DMS 273 (cell line): ENCODE measurements around the gene ARHGAP26.

ENCODE experiments used
- DNase-seq: peaks from one replicate; lab custom pipeline; 2025; ENCODE audit not compliant: unreplicated experiment; lab: John Stamatoyannopoulos, UW

ARHGAP26 gene

DNA sequence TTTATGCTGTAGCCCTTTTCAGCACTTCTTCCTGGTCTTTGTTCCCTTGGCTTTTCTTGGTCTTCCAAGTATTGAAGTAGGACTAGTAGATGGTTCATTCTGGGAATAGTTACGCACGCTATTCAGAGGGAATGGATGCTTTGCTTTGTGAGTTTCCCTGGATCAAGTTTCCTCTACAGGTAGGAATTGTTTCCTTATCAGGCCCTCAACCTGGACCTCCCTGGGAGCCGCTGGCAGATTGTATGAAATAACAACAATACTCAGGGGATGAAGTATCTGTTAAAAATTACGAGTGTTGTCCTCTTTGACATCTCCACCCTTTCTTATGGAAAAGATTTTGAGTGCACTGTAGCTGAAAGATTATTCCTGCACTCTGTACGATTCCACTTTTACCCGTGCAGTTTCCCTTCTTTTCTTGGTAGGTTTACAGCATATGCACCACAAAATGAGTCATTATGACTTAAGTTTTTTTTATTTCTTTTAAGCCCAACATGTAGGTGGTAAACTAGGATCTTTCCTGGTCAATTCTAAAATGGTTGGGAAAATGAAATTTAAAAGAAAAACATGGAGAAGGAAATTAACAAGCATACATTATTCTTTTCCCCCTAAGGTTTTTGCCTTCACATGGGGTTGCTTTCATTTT lies 57.9 kb downstream of the ARHGAP26 start:
- no peak for DNase-seq

DNA sequence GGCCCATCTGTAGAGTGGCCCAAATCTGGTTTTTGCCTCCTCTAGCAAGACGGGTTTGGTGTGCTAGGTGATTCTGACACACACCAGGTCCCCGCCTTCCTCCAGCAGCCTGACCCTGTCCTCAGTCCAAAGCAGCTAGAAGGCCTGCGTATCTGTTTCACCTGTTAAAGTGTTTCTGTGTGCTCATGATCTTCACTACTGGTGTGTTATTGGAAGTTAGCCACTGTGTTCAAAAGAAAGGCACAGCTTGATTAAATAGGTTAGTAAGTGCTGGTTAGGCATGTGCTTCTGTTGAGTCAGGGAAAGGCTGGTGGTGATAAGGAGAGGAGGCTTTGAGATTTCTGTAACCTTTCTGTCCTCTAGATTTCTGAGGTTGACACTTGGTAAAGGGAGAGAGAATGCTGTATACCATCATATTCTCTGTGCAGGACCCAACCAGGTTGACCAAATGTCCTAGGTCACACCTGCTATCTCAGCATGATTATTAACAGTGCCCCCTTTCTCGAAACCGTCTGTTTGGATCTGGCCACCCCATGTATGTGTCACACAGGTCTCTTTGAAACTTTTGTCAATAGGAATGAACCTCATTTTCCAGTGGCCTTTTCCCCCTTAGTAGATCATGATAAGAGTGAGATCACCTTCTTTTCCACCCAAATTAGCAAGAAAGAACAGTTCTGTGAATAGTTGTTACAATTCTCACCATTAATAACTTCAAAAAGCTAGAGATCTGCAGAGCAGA lies 58.8 kb downstream of the ARHGAP26 start:
- no peak for DNase-seq

DNA sequence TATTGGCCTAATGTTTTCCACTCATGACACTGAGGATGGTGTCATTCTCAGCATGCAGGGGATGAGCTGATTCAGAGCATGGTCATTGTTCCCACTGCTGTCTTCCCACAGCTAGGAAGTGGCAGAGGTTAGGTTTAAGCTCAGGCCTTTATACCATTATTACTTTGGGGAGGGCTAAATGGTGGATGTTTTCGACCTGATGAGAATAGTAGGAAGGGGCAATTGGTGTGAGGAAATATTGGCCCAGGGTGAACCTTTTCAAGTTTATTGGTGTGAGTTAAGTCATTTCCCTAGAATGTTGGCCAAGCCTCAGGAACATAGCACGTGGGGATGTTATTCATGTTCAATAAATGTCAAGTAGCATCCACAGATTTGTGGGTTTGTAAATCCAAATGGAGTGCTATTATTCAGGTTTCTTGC lies 59.6 kb downstream of the ARHGAP26 start:
- DNase-seq = no peak

DNA sequence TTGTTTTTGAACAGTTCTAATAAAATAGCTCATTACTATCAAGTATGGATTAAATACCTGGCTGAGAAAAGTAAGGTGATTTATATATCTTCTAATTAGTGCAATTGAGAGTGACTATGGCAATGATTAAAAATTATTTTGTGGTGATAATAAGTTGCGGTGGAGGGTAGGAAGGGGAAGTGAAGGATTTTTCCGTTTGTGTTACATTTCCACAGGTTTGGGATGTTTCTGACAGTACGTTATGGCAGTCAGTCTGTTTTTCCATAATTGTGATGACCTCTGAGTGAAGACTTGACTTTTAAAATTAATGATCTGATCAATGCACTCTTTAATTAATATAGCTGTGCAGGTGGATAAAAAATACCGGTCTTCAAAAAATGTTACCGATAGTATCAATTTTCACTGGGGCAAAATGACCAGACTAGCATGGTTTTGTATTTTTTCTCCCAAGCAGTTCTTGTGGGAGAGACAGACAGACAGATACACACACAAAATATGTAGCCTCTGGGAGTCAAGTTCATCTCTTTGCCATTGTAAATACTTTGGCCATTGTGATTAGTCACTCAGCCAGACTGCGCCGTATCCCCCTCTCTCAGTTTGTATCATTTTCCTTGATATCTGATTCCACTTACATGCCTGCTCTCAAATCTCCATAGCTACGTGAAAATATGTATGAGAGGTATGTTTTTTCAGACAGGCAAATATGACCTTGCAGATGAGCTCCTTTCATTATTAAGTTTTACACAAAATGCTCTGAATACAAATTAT lies 60.2 kb downstream of the ARHGAP26 start:
- DNase-seq = no peak

- DNase-seq = no peak
Observed at GRCh38 chr5:142831009-142831383, 60.8 kb downstream of the ARHGAP26 start.

DNA sequence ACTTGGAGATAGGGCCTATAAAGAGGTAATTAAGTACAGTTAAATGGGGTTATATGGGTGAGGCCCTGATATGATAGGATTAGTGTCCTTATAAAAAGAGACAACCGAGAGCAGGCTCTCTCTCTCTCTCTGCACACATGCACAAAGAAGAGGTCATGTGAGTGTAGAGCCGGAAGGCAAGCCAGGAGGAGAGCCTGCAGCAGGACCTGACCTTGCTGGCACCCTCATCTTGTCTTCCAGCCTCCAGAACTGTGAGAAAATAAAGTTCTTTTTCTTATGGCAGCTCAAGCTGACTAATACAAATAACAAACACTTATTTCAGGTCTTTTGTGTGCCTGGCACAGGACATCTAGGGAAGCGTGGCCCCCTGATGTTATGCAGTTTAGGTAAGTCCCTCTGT lies 62.1 kb downstream of the ARHGAP26 start:
- DNase-seq = no peak

GRCh38 chr5:142833517-142834449 lies 63.6 kb downstream of the ARHGAP26 start:
- no peak for DNase-seq

DNA sequence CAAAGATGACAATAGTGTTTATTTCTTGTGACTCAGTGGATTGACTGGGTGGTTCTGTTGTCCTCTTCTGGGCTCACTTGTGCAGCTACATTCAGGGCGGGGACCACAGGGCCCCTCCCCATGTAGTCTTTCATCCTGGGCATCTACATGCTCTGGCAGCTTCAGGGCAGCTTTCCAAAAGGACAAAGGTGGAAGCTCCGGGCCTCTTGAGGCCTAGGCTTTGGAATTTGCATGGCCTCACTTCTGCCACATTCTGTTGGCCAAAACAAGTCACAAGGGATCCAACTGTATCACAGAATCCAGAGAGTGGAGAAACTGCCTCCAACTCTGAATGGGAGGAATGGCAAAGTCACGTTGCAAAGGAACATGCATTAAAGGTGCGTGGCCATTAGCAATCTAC lies 64.3 kb downstream of the ARHGAP26 start:
- DNase-seq = no peak

DNA sequence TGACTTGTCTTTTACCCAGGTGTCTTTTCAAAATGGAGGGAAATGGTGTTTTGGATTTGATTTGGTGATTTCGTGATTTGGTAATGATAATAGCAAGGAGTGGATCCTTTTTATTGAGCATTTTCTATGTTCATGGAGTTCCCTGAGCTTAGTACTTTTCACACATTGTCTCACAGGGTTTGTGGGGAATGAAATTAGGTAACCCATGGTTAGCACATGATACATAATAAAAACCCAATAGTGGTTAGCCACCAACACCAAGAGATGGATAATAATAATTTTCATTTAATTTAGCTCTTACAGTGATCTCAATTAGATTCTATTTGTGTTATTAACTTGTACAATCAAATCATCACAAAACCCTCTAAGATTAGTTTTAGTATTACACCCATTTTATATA lies 65.4 kb downstream of the ARHGAP26 start:
- no peak for DNase-seq

- DNase-seq = no peak
Observed at GRCh38 chr5:142836048-142836447, 65.9 kb downstream of the ARHGAP26 start.

- DNase-seq = no peak
Observed at GRCh38 chr5:142837081-142837725, 67.0 kb downstream of the ARHGAP26 start.

- no peak for DNase-seq
Observed at GRCh38 chr5:142838845-142839244, 68.7 kb downstream of the ARHGAP26 start.

GRCh38 chr5:142839711-142840346 lies 69.7 kb downstream of the ARHGAP26 start:
- no peak for DNase-seq

DNA sequence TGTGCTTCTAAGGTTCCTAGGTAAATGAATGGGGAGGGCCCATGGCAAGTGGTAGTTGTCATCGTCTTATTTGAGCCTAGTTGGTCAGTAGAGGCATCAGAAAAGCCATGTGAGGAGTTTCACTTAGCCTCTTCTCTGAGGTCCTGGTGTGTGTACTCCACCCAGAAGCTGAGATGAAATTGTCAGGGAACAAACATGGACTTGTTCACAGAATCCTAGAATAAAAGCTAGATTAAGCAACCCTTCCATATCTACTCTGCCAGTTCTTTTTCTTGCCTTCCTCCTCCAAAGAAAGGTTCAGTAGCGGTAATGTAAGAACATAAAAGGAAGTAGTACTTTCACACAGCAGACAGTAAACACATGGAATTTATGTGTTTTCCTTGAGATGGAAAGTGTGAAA lies 70.4 kb downstream of the ARHGAP26 start:
- no peak for DNase-seq

- DNase-seq = peak; percentile 57
Observed at GRCh38 chr5:142841511-142842265, 71.5 kb downstream of the ARHGAP26 start.

DNA sequence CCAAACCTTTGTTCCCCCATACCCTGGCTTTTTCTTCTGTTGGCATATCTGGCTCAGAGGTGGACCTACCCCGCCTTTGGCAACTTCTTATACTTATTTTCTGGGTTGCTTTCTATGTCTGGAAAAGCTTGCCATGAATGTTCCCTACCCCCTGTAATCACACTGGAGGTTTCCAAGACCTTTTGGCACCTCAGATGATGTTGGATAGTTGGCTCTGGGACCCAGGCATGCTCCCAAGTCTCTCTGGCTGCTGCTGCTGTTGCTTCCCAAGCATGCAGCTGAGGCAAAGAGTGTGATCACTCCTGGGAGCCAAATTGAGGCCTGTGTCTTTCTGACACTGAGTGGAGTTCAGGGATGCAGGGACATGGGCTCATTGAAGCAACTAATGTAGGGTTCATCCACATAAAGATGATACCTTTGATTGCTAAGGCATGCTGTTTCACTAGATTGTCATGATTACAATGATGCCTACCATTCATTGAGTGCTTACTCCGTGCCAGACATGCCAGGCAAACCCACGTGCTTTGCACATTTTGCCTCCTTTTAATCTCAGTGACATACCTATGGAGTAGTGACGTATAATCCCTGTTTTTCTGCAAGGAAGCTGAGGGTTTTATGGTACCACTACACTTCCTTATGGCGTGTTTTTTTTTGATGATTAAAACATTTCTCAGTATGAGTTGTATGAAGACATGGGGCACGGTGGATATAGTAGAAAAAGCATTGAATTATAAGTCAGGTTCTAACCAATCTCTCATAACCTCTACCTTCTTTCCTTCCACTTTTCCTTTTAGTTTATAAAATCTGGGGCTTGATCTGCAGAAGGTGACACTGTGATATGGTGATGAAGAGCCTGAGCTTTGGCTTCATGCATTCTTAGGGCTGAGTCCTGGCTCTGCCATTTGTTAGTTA lies 73.1 kb downstream of the ARHGAP26 start:
- no peak for DNase-seq

DNA sequence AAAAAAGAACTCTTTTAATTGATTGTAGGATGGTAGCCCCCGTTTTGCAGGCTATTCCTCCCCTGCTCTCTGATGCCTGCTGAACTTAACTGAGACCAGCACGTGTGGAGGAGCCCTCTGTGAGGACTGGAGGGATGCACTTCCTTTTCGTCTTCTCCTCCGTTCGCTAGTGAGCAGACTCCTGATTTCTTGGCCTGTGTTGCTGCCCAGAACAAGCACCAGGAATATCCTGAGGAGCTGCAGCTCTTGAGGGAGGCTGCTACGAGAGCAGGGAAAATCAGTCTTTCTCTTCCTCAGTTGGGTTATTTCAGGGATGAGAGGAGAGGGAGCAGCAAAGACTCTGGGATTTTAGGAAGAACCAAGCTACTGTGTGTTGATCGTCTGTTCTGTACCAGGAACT lies 74.7 kb downstream of the ARHGAP26 start:
- no peak for DNase-seq

DNA sequence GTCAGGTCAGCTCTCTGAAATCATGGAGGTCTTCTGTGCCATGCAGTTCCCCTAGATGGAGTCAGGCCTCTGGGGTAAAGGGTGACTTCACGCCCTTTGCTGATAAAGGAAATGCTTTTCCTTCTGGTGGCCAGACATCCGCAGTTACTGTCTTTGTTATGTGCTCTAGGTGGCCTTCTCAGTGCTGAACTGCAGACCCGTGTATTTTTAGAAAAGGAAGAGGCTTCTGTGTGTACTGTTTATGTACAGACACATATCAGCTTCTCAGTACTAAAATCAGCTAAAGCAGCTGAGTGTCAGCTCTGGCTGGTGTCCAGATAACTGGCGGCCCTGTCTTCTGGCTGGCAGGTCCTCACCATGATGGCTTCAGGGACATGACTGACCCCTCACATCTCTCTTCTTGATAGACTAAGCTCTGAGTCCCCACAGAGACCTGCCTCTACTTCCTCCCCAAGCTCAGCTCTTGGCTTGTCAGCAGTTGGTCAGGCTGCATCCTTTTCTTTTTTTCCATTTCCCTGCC lies 75.3 kb downstream of the ARHGAP26 start:
- no peak for DNase-seq
